HepG2 (cell line): Measurements from ENCODE around the gene WDR54. TPM values are rescaled to one million over a fixed set of nuclear protein-coding genes. Genes with fewer than 3 reads are reported as not detected.

Experiments used
- AKAP8 ChIP-seq: sonication (generic); formaldehyde crosslinking; IDR thresholded peaks from 2 replicates; pipeline ENCODE4 v1.5.1; 2020; ENCODE audit warnings: mild to moderate bottlenecking, missing genetic modification reagents
- ARNT2 ChIP-seq: sonication (generic); formaldehyde crosslinking; IDR thresholded peaks from 2 replicates; pipeline ENCODE4 v1.8.0; 2022; ENCODE audit warnings: mild to moderate bottlenecking, low read depth, missing genetic modification reagents, moderate library complexity
- ARNTL ChIP-seq: sonication (generic); formaldehyde crosslinking; IDR thresholded peaks from 2 replicates; pipeline ENCODE4 v1.4.0; 2020; ENCODE audit warnings: mild to moderate bottlenecking, missing genetic modification reagents
- BCL6 ChIP-seq: IDR thresholded peaks from 2 replicates; pipeline ENCODE4 v1.6.1; 2016; ENCODE audit warnings: missing genetic modification reagents, missing compliant biosample characterization
- BRCA1 ChIP-seq: sonication (generic); formaldehyde crosslinking; IDR thresholded peaks from 2 replicates; pipeline ENCODE4 v1.4.0; 2020; ENCODE audit warnings: missing genetic modification reagents
- EZH2 ChIP-seq: conservative IDR thresholded peaks from 2 replicates; pipeline ENCODE4 v1.6.1; 2012; ENCODE audit warnings: mild to moderate bottlenecking, low read depth, low read length, moderate library complexity
- HDAC2 ChIP-seq: sonication (generic); formaldehyde crosslinking; IDR thresholded peaks from 2 replicates; pipeline ENCODE4 v1.4.0; 2020; ENCODE audit warnings: missing genetic modification reagents
- JARID2 ChIP-seq: sonication (generic); formaldehyde crosslinking; IDR thresholded peaks from 2 replicates; pipeline ENCODE4 v1.8.1; 2023; ENCODE audit warnings: missing genetic modification reagents, inconsistent platforms; ENCODE audit not compliant: insufficient replicate concordance
- MIER3 ChIP-seq: IDR thresholded peaks from 2 replicates; pipeline ENCODE4 v1.6.1; 2016; ENCODE audit warnings: missing compliant biosample characterization, borderline replicate concordance
- PLRG1 ChIP-seq: fragments of 450-650 bp; conservative IDR thresholded peaks from 2 replicates; pipeline ENCODE4 v1.6.1; 2016
- RCOR2 ChIP-seq: IDR thresholded peaks from 2 replicates; pipeline ENCODE4 v1.6.1; 2016; ENCODE audit warnings: missing biosample characterization, missing genetic modification reagents
- TBP ChIP-seq: sonication (generic); formaldehyde crosslinking; IDR thresholded peaks from 2 replicates; pipeline ENCODE4 v1.5.0; 2020; ENCODE audit warnings: missing genetic modification reagents
- ZMYM3 ChIP-seq: sonication (generic); formaldehyde crosslinking; IDR thresholded peaks from 2 replicates; pipeline ENCODE4 v1.5.1; 2020; ENCODE audit warnings: mild to moderate bottlenecking, missing genetic modification reagents
- ZNF136 ChIP-seq: sonication (generic); formaldehyde crosslinking; IDR thresholded peaks from 2 replicates; pipeline ENCODE4 v1.8.1; 2022; ENCODE audit warnings: low read depth, mild to moderate bottlenecking, moderate library complexity, missing genetic modification reagents
- ZNF264 ChIP-seq: sonication (generic); formaldehyde crosslinking; IDR thresholded peaks from 2 replicates; pipeline ENCODE4 v1.4.0; 2020; ENCODE audit warnings: missing genetic modification reagents
- ZNF317 ChIP-seq: sonication (generic); formaldehyde crosslinking; IDR thresholded peaks from 2 replicates; pipeline ENCODE4 v1.5.0; 2020; ENCODE audit warnings: mild to moderate bottlenecking, missing genetic modification reagents
- ZNF543 ChIP-seq: sonication (generic); formaldehyde crosslinking; IDR thresholded peaks from 2 replicates; pipeline ENCODE4 v1.4.0; 2020; ENCODE audit warnings: mild to moderate bottlenecking, missing genetic modification reagents
- ZNF552 ChIP-seq: sonication (generic); formaldehyde crosslinking; IDR thresholded peaks from 2 replicates; pipeline ENCODE4 v1.9.0; 2022; ENCODE audit warnings: missing genetic modification reagents, mild to moderate bottlenecking, borderline replicate concordance
- ZNF558 ChIP-seq: sonication (generic); formaldehyde crosslinking; IDR thresholded peaks from 2 replicates; pipeline ENCODE4 v1.9.0; 2022; ENCODE audit warnings: mild to moderate bottlenecking, missing genetic modification reagents, borderline replicate concordance
- ZNF607 ChIP-seq: sonication (generic); formaldehyde crosslinking; IDR thresholded peaks from 2 replicates; pipeline ENCODE4 v1.5.1; 2020; ENCODE audit warnings: missing genetic modification reagents, mild to moderate bottlenecking, borderline replicate concordance
- ZNF619 ChIP-seq: sonication (generic); formaldehyde crosslinking; IDR thresholded peaks from 2 replicates; pipeline ENCODE4 v1.4.0; 2020; ENCODE audit warnings: mild to moderate bottlenecking, missing genetic modification reagents
- ZNF713 ChIP-seq: sonication (generic); formaldehyde crosslinking; IDR thresholded peaks from 2 replicates; pipeline ENCODE4 v1.4.0; 2020; ENCODE audit warnings: mild to moderate bottlenecking, missing genetic modification reagents
- polyA plus RNA-seq, 8 experiments: library from polyadenylated mRNA; depleted of rRNA in 3 of 8; stranded (reverse) in 7 of 8; unstranded in 1 of 8; fragments of >200 nt; fragmentation: Illumina TruSeq in 4 of 8; extraction: Trizol in 4 of 8; gene quantifications; 2 replicates each; pipeline versions ENCODE4 v1.2.1 to v1.2.3, GENCODE V29; 2011 to 2016; ENCODE audit warnings: low read depth in 4 of 8, missing spikeins in 1 of 8, mixed read lengths in 1 of 8; ENCODE audit not compliant: insufficient read depth in 1 of 8
- total RNA-seq, 5 experiments: library from RNA; depleted of rRNA; stranded (reverse); fragments of >200 nt; fragmentation: Illumina TruSeq; extraction: Trizol; gene quantifications; 2 replicates each; pipeline ENCODE4 v1.2.3, GENCODE V29; 2016; ENCODE audit warnings: low read depth in 1 of 5
- TF ChIP-seq, protein P1 (sequence below): sonication (generic); formaldehyde crosslinking; IDR thresholded peaks from 2 replicates; pipeline ENCODE4 v1.4.0; 2020; ENCODE audit warnings: missing genetic modification reagents, borderline replicate concordance
- TF ChIP-seq, protein P2 (sequence below): sonication (generic); formaldehyde crosslinking; conservative IDR thresholded peaks from 2 replicates; pipeline ENCODE4 v1.4.0; 2020; ENCODE audit warnings: missing genetic modification reagents
- TF ChIP-seq, protein P3 (sequence below): sonication (generic); formaldehyde crosslinking; IDR thresholded peaks from 2 replicates; pipeline ENCODE4 v1.5.0; 2020; ENCODE audit warnings: missing genetic modification reagents

Gene WDR54
- total and polyA plus RNA-seq, 2 of the 13 experiments (the other 11 are each of a cell fraction or from before 2014, with no cell fraction given) = 2.0 to 17.3 TPM

DNA sequence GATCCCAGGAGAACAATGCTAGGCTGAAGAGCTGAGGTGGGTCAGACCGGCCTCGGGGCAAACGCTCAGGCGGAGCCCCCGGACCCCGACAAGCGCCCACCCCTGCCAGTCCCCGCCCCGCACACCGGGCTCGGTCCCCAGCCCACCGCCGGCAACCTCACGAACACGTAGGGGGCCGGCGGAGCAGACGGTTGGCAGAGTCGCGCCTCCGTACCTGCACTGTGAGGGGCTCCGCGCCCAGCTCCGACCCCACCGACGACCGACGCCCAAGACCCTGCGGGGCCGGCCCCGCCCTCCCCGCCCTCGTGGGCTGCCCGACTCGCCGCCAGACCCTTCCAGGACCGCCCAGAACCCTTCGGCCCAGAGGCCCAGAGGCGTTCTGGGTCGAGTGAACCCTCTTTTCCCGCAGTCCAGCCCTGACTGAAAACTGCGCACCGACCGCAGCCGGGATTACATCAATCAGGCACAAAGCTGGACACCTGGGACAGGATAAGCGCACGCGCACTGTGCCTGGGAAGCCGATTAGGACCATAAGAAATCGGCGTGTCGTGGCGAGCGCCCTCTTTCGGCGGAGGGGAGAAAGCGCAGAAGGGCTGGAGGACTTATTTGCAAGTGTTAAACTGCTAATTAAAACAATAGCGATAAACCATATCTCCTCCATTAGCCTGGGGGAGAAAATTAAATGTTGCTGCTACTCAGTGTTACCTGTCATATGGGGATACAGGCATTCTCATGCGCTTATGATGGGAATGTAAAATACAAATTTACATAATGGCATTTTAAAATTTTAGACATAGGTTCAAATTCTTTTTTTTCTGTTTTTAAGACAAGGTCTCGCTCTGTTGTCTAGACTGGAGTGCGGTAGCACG, 29.7 kb upstream of the WDR54 start (continued):
- TF ChIP-seq ZNF136 (no peak), PLRG1 (no peak), RCOR2 (CRISPR knock-in tag) (peak; percentile 36; the same call in 1 of the 2 replicates), HDAC2 (CRISPR knock-in tag) (no peak; the same call in none of the 2 replicates), ZNF558 (CRISPR knock-in tag) (no peak), ARNTL (CRISPR knock-in tag) (0 out of 2 replicates have a peak, but pooled peaks have one; percentile 36), ZNF543 (CRISPR knock-in tag) (no peak), JARID2 (CRISPR knock-in tag) (no peak), MIER3 (CRISPR knock-in tag) (no peak), TBP (CRISPR knock-in tag) (peak; percentile 89; the same call in 1 of the 2 replicates), ARNT2 (CRISPR knock-in tag) (peak; percentile 54; the same call in 1 of the 2 replicates), ZNF619 (CRISPR knock-in tag) (peak; percentile 92), BCL6 (peak; percentile 60; the same call in 1 of the 2 replicates), AKAP8 (CRISPR knock-in tag) (no peak), ZNF607 (CRISPR knock-in tag) (no peak), ZMYM3 (no peak), BRCA1 (CRISPR knock-in tag) (no peak), EZH2 (no peak), ZNF713 (CRISPR knock-in tag) (no peak; the same call in 1 of the 2 replicates), ZNF264 (peak; percentile 6; the same call in 1 of the 2 replicates), ZNF317 (CRISPR knock-in tag) (0 out of 2 replicates have a peak, but pooled peaks have one; percentile 17), ZNF552 (CRISPR knock-in tag) (no peak; the same call in 1 of the 2 replicates)
- TF ChIP-seq, protein P1, sequence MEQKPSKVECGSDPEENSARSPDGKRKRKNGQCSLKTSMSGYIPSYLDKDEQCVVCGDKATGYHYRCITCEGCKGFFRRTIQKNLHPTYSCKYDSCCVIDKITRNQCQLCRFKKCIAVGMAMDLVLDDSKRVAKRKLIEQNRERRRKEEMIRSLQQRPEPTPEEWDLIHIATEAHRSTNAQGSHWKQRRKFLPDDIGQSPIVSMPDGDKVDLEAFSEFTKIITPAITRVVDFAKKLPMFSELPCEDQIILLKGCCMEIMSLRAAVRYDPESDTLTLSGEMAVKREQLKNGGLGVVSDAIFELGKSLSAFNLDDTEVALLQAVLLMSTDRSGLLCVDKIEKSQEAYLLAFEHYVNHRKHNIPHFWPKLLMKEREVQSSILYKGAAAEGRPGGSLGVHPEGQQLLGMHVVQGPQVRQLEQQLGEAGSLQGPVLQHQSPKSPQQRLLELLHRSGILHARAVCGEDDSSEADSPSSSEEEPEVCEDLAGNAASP = peak; percentile 71; the same call in 1 of the 2 replicates
- TF ChIP-seq, protein P2, sequence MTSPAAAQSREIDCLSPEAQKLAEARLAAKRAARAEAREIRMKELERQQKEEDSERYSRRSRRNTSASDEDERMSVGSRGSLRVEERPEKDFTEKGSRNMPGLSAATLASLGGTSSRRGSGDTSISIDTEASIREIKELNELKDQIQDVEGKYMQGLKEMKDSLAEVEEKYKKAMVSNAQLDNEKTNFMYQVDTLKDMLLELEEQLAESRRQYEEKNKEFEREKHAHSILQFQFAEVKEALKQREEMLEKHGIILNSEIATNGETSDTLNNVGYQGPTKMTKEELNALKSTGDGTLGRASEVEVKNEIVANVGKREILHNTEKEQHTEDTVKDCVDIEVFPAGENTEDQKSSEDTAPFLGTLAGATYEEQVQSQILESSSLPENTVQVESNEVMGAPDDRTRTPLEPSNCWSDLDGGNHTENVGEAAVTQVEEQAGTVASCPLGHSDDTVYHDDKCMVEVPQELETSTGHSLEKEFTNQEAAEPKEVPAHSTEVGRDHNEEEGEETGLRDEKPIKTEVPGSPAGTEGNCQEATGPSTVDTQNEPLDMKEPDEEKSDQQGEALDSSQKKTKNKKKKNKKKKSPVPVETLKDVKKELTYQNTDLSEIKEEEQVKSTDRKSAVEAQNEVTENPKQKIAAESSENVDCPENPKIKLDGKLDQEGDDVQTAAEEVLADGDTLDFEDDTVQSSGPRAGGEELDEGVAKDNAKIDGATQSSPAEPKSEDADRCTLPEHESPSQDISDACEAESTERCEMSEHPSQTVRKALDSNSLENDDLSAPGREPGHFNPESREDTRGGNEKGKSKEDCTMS (CRISPR knock-in tag) = no peak
- TF ChIP-seq, protein P3, sequence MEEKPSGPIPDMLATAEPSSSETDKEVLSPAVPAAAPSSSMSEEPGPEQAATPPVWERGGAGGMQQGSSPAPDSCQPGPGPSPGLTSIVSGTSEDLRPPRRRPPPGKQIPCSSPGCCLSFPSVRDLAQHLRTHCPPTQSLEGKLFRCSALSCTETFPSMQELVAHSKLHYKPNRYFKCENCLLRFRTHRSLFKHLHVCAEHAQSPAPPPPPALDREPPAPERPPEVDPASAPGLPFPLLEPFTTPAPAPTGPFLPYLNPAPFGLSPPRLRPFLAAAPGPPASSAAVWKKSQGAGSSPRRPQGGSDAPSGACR (CRISPR knock-in tag) = no peak; the same call in 1 of the 2 replicates
